H1 (cell line): ENCODE results near the gene ABCC2. TPM values are rescaled to one million over a fixed set of nuclear protein-coding genes. Genes with fewer than 3 reads are reported as not detected.

ENCODE experiments used
- CTCF ChIA-PET: fragments of 300-600 bp; sonication (Branson Sonifier 250); formaldehyde crosslinking; loops from one replicate; lab custom pipeline; 2021; ENCODE audit not compliant: partially characterized antibody; lab: Charles Lee
- POLR2A ChIA-PET: fragments of 300-600 bp; sonication (Branson Sonifier 250); formaldehyde crosslinking; loops from one replicate; lab custom pipeline; 2021; ENCODE audit warnings: inconsistent platforms; ENCODE audit not compliant: partially characterized antibody; lab: Charles Lee
- DNase-seq, 2 experiments: peaks; one replicate each; pipeline versions ENCODE4 v3.0.0 to v3.0.0-alpha.2; 2010 to 2022; ENCODE audit warnings: low spot score in 2 of 2, low read depth in 1 of 2, mixed read lengths in 1 of 2
- FAIRE-seq: peaks from 2 replicates; lab custom pipeline; 2011; peaks lifted over from hg19 to GRCh38; lab: Jason Lieb, UNC
- H2AFZ ChIP-seq: 2 replicates; pipeline ENCODE4 v1.8.1; 2012; ENCODE audit warnings: low read length, inconsistent platforms
- H2AK5ac ChIP-seq: 2 replicates; pipeline ENCODE4 v1.6.1; 2013; ENCODE audit warnings: low read depth, low read length
- H2BK120ac ChIP-seq: replicated peaks from 2 replicates; pipeline ENCODE3; 2013; ENCODE audit warnings: low read depth, low read length, inconsistent platforms
- H2BK12ac ChIP-seq: 2 replicates; pipeline ENCODE4 v1.6.1; 2013; ENCODE audit warnings: low read depth, low read length
- H2BK15ac ChIP-seq: 2 replicates; pipeline ENCODE4 v1.6.1; 2013; ENCODE audit warnings: low read length
- H2BK20ac ChIP-seq: 2 replicates; pipeline ENCODE4 v1.6.1; 2013; ENCODE audit warnings: low read length
- H2BK5ac ChIP-seq: 2 replicates; pipeline ENCODE4 v1.6.1; 2013; ENCODE audit warnings: low read depth, low read length
- H3K14ac ChIP-seq: 2 replicates; pipeline ENCODE4 v1.6.1; 2013; ENCODE audit warnings: inconsistent platforms; ENCODE audit not compliant: insufficient read length
- H3K18ac ChIP-seq: 2 replicates; pipeline ENCODE4 v1.6.1; 2013; ENCODE audit warnings: low read length; ENCODE audit errors: extremely low read depth
- H3K23ac ChIP-seq: 2 replicates; pipeline ENCODE4 v1.6.1; 2013; ENCODE audit warnings: inconsistent platforms; ENCODE audit not compliant: insufficient read length
- H3K23me2 ChIP-seq: 2 replicates; pipeline ENCODE4 v1.6.1; 2013; ENCODE audit warnings: low read depth, low read length
- H3K27ac ChIP-seq: 2 replicates; pipeline ENCODE4 v1.6.1; 2011; ENCODE audit warnings: low read depth, low read length, inconsistent platforms
- H3K27me3 ChIP-seq, 4 experiments: replicated peaks in 1 of 4; 1 replicate in 1 of 4; 2 replicates in 3 of 4; pipeline versions ENCODE4 v1.6.1 to v1.8.1; 2011 to 2013; ENCODE audit warnings: low read length in 3 of 4, mild to moderate bottlenecking in 3 of 4, inconsistent platforms in 2 of 4, mixed read lengths in 2 of 4, moderate library complexity in 1 of 4; ENCODE audit not compliant: control insufficient read depth in 3 of 4, insufficient read depth in 3 of 4; ENCODE audit errors: extremely low read depth in 1 of 4
- H3K36me3 ChIP-seq, 4 experiments: 2 replicates each; pipeline versions ENCODE4 v1.6.1 to v1.8.1; 2011 to 2013; ENCODE audit warnings: mild to moderate bottlenecking in 4 of 4, low read length in 3 of 4, moderate library complexity in 2 of 4, control low read depth in 1 of 4, inconsistent platforms in 1 of 4; ENCODE audit not compliant: insufficient read depth in 4 of 4, control insufficient read depth in 2 of 4
- H3K4ac ChIP-seq: replicated peaks from 2 replicates; pipeline ENCODE3; 2013; ENCODE audit warnings: low read length, low read depth, mixed read lengths, inconsistent platforms; ENCODE audit not compliant: insufficient read length
- H3K4me1 ChIP-seq, 4 experiments: replicated peaks in 1 of 4; 1 replicate in 1 of 4; 2 replicates in 3 of 4; pipeline versions ENCODE4 v1.6.1 to v1.8.1; 2011 to 2013; ENCODE audit warnings: low read length in 3 of 4, inconsistent platforms in 2 of 4, mixed read lengths in 1 of 4; ENCODE audit not compliant: insufficient read depth in 4 of 4, control insufficient read depth in 3 of 4
- H3K4me2 ChIP-seq, 2 experiments: 2 replicates each; pipeline versions ENCODE4 v1.6.1 to v1.8.1; 2011 to 2013; ENCODE audit warnings: low read depth in 2 of 2, low read length in 2 of 2, control low read depth in 1 of 2, inconsistent platforms in 1 of 2, mild to moderate bottlenecking in 1 of 2; ENCODE audit not compliant: insufficient read depth in 1 of 2
- H3K4me3 ChIP-seq, 4 experiments: fragments of 200-600, 300-600 bp in 1 of 4; sonication (generic), shearing (Covaris generic), sonication (Bioruptor Twin) in 1 of 4; 2 replicates each; pipeline versions ENCODE4 v1.5.1 to v1.8.1; 2011 to 2016; ENCODE audit warnings: low read length in 4 of 4, low read depth in 3 of 4, control low read depth in 2 of 4, inconsistent platforms in 2 of 4, mild to moderate bottlenecking in 2 of 4, mixed read lengths in 1 of 4, moderate library complexity in 1 of 4; ENCODE audit not compliant: insufficient read depth in 2 of 4; ENCODE audit errors: extremely low read depth in 1 of 4
- H3K56ac ChIP-seq: replicated peaks from 2 replicates; pipeline ENCODE3; 2013; ENCODE audit warnings: low read depth, mild to moderate bottlenecking, mixed read lengths, low read length, inconsistent platforms; ENCODE audit not compliant: insufficient read length
- H3K79me1 ChIP-seq: 2 replicates; pipeline ENCODE4 v1.6.1; 2013; ENCODE audit warnings: low read depth, low read length, control low read depth
- H3K79me2 ChIP-seq, 2 experiments: 2 replicates each; pipeline versions ENCODE4 v1.6.1 to v1.8.1; 2012 to 2013; ENCODE audit warnings: low read length in 2 of 2, mild to moderate bottlenecking in 2 of 2, inconsistent platforms in 1 of 2; ENCODE audit not compliant: insufficient read depth in 2 of 2, control insufficient read depth in 1 of 2
- H3K9ac ChIP-seq, 4 experiments: replicated peaks in 1 of 4; 1 replicate in 1 of 4; 2 replicates in 3 of 4; pipeline versions ENCODE4 v1.6.1 to v1.8.1; 2011 to 2013; ENCODE audit warnings: low read depth in 3 of 4, low read length in 3 of 4, control low read depth in 2 of 4, mild to moderate bottlenecking in 2 of 4, moderate library complexity in 2 of 4, inconsistent platforms in 1 of 4; ENCODE audit errors: extremely low read depth in 1 of 4
- H3K9me3 ChIP-seq, 2 experiments: 2 replicates each; pipeline versions ENCODE4 v1.6.1 to v1.8.1; 2012 to 2013; ENCODE audit warnings: mild to moderate bottlenecking in 2 of 2, moderate library complexity in 2 of 2, control low read depth in 1 of 2, inconsistent platforms in 1 of 2, low read depth in 1 of 2, low read length in 1 of 2, mixed read lengths in 1 of 2; ENCODE audit not compliant: insufficient read depth in 2 of 2
- H4K20me1 ChIP-seq, 2 experiments: replicated peaks in 1 of 2; 2 replicates each; pipeline versions ENCODE3 to v1.8.1; 2011 to 2013; ENCODE audit warnings: inconsistent platforms in 2 of 2, low read length in 2 of 2, mild to moderate bottlenecking in 1 of 2; ENCODE audit not compliant: insufficient read depth in 2 of 2, control insufficient read depth in 1 of 2
- H4K5ac ChIP-seq: 2 replicates; pipeline ENCODE4 v1.6.1; 2013; ENCODE audit warnings: low read length, low read depth, mixed read lengths, inconsistent platforms; ENCODE audit not compliant: insufficient read length
- H4K8ac ChIP-seq: 2 replicates; pipeline ENCODE4 v1.8.0; 2013; ENCODE audit warnings: mild to moderate bottlenecking, moderate library complexity, low read length, inconsistent platforms; ENCODE audit not compliant: insufficient read depth; ENCODE audit errors: extremely low read depth
- H4K91ac ChIP-seq: replicated peaks from 2 replicates; pipeline ENCODE3; 2013; ENCODE audit warnings: low read length, mixed read lengths, inconsistent platforms; ENCODE audit not compliant: insufficient read length
- CHD1 ChIP-seq: IDR thresholded peaks from 2 replicates; pipeline ENCODE4 v1.6.1; 2012; ENCODE audit warnings: low read depth, low read length, improper control_type of control experiment
- CHD2 ChIP-seq: IDR thresholded peaks from 2 replicates; pipeline ENCODE4 v1.6.1; 2012; ENCODE audit warnings: low read length, improper control_type of control experiment
- CREB1 ChIP-seq: IDR thresholded peaks from 2 replicates; pipeline ENCODE4 v1.6.1; 2012; ENCODE audit warnings: inconsistent platforms
- EGR1 ChIP-seq: IDR thresholded peaks from 2 replicates; pipeline ENCODE4 v1.6.1; 2011; ENCODE audit warnings: low read depth, low read length, borderline replicate concordance
- HDAC2 ChIP-seq, 2 experiments: fragments of 300-600 bp in 1 of 2; sonication (generic) in 1 of 2; IDR thresholded peaks; 2 replicates each; pipeline ENCODE4 v1.6.1; 2011 to 2012; ENCODE audit warnings: low read depth in 2 of 2, low read length in 2 of 2, mild to moderate bottlenecking in 2 of 2, moderate library complexity in 2 of 2, borderline replicate concordance in 1 of 2, inconsistent platforms in 1 of 2
- JUN ChIP-seq: IDR thresholded peaks from 2 replicates; pipeline ENCODE4 v1.6.1; 2011; ENCODE audit warnings: low read depth, mild to moderate bottlenecking, improper control_type of control experiment, low read length
- NANOG ChIP-seq: IDR thresholded peaks from 2 replicates; pipeline ENCODE4 v1.6.1; 2011; ENCODE audit warnings: low read length, low read depth, mild to moderate bottlenecking, inconsistent platforms; ENCODE audit not compliant: insufficient read depth, poor library complexity, severe bottlenecking
- PHF8 ChIP-seq: fragments of 200-600 bp; sonication (generic); conservative IDR thresholded peaks from 2 replicates; pipeline ENCODE4 v1.7.1; 2012; ENCODE audit warnings: low read depth, mild to moderate bottlenecking, inconsistent platforms, low read length, moderate library complexity
- RFX5 ChIP-seq: IDR thresholded peaks from 2 replicates; pipeline ENCODE4 v1.6.1; 2011; ENCODE audit warnings: low read depth, low read length, improper control_type of control experiment, borderline replicate concordance
- SP4 ChIP-seq: IDR thresholded peaks from 2 replicates; pipeline ENCODE4 v1.6.1; 2012; ENCODE audit warnings: low read length, inconsistent platforms
- TAF7 ChIP-seq: optimal IDR thresholded peaks from 2 replicates; pipeline ENCODE3; 2011; ENCODE audit warnings: low read depth, mild to moderate bottlenecking, inconsistent platforms, low read length, moderate library complexity, borderline replicate concordance
- WGBS, 2 experiments: shearing (Covaris generic) in 1 of 2; methylation state at CpG; one replicate each; pipeline versions ENCODE4 v1.1.6 to v1.1.7; 2013 to 2015; ENCODE audit warnings: low lambda C conversion rate in 2 of 2, mixed read lengths in 2 of 2, inconsistent platforms in 1 of 2, low coverage in 1 of 2, missing lambda C conversion rate in 1 of 2; ENCODE audit not compliant: insufficient replicate concordance in 2 of 2, insufficient coverage in 1 of 2, insufficient read length in 1 of 2; ENCODE audit errors: extremely low coverage in 1 of 2, missing lambda C conversion rate in 1 of 2; 5-methylcytosine and 5-hydroxymethylcytosine counted together
- polyA plus RNA-seq, 7 experiments: library from polyadenylated mRNA; depleted of rRNA in 3 of 7; stranded (reverse) in 5 of 7; unstranded in 2 of 7; fragments of >200 nt in 5 of 7; fragments of 200-250 nt in 2 of 7; gene quantifications; 1 replicate in 5 of 7; 2 replicates in 1 of 7; 4 replicates in 1 of 7; pipeline versions ENCODE4 v1.2.1 to v1.2.3, GENCODE V29; 2011 to 2013; ENCODE audit warnings: missing spikeins in 2 of 7, mixed read lengths in 2 of 7
- total RNA-seq: library from RNA; stranded (reverse); fragmentation: NEBNext Ultra II Directional; extraction: Animal tissue kit (Norgen Biotek cat#: 25700); gene quantifications from 2 replicates; pipeline ENCODE4 v1.2.1, GENCODE V29; 2021

The ABCC2 gene
- total and polyA plus RNA-seq, 2 of the 8 experiments (the other 6 are each of a cell fraction or from before 2014, with no cell fraction given), result 0.74 to 1.1 TPM

GRCh38 chr10:99770408-99771045 lies 11.9 kb upstream of the ABCC2 start:
- no peak for FAIRE-seq
- POLR2A ChIA-PET, result no interaction called here
- 86% methylated on average over 4 of the region's 4 CpGs; no CpG with 5 or more reads in 1 of the 2 experiments for WGBS, 2 experiments

More at GRCh38 chr10:99770408-99771045, 11.9 kb upstream of the ABCC2 start:
- no peak overlapping the region for H3K4ac ChIP-seq
- no peak overlapping the region for H3K23ac ChIP-seq
- H2BK12ac ChIP-seq, result no peak overlapping the region
- no peak for DNase-seq
- no peak overlapping the region for H3K9ac ChIP-seq
- H2BK5ac ChIP-seq, result no peak overlapping the region
- no peak overlapping the region for H4K5ac ChIP-seq
- H3K14ac ChIP-seq, result no peak overlapping the region
- H3K56ac ChIP-seq, result no peak overlapping the region
- H2BK20ac ChIP-seq, result no peak overlapping the region
- H3K4me3 ChIP-seq, result no peak overlapping the region
- H4K91ac ChIP-seq, result no peak overlapping the region
- H4K20me1 ChIP-seq, result no peaks in the 10 kb centered on the region
- H2AK5ac ChIP-seq, result no peak overlapping the region
- no peak overlapping the region for H2BK15ac ChIP-seq
- H3K4me1 ChIP-seq, result no peaks in the 10 kb centered on the region
- no peak for TF ChIP-seq TAF7
- no peak for TF ChIP-seq NANOG
- no peak for TF ChIP-seq JUN
- TF ChIP-seq PHF8, result no peak
- no peak for TF ChIP-seq CHD1
- TF ChIP-seq SP4, result no peak
- TF ChIP-seq CHD2, result no peak
- no peak for TF ChIP-seq RFX5
- no peak for TF ChIP-seq EGR1
- no peak for TF ChIP-seq CREB1
- no peak for TF ChIP-seq HDAC2 (IDR thresholded peaks at IDR 0.05; ENCODE audit: borderline replicate concordance in 1 of 2, low read depth in 2 of 2, low read length in 2 of 2)
- H3K27me3 ChIP-seq, result no peaks in the 10 kb centered on the region
- no peak overlapping the region for H2AFZ ChIP-seq
- H4K8ac ChIP-seq, result no peak overlapping the region
- H3K79me1 ChIP-seq, result no peaks in the 10 kb centered on the region
- no peak overlapping the region for H3K4me2 ChIP-seq
- H3K36me3 ChIP-seq, result no peaks in the 10 kb centered on the region
- no peaks in the 10 kb centered on the region for H3K9me3 ChIP-seq
- H3K23me2 ChIP-seq, result no peaks in the 10 kb centered on the region
- no peak overlapping the region for H3K18ac ChIP-seq
- CTCF ChIA-PET, result interaction anchor here (1.4 kb wide), 1 partner anchor 31 kb away, joined by 4 read pairs; no protein-coding TSS in a partner anchor
- no peaks in the 10 kb centered on the region for H3K79me2 ChIP-seq
- no peak overlapping the region for H3K27ac ChIP-seq
- no peak overlapping the region for H2BK120ac ChIP-seq
